Left renal cortex interstitium (tissue), 4 donors: Measurements from ENCODE around the gene EMP1. TPM values are rescaled to one million over a fixed set of nuclear protein-coding genes. Genes with fewer than 3 reads are reported as not detected.

ENCODE experiments used
- DNase-seq, 4 donors: peaks; one replicate each; pipeline ENCODE4 v3.0.0-alpha.2; 2013; ENCODE audit warnings: low read depth in 4 of 4, low spot score in 2 of 4, missing footprints in 1 of 4
- polyA plus RNA-seq, 4 donors: library from polyadenylated mRNA; unstranded; fragments of 120-200 nt; gene quantifications; one replicate each; pipeline ENCODE4 v1.2.1, GENCODE V29; 2013; ENCODE audit not compliant: insufficient read length in 4 of 4

EMP1 gene, protein sequence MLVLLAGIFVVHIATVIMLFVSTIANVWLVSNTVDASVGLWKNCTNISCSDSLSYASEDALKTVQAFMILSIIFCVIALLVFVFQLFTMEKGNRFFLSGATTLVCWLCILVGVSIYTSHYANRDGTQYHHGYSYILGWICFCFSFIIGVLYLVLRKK
- polyA plus RNA-seq = 100 to 1,000 TPM in 3 of 4 donors, 10 to 100 TPM in 1; 81.8 to 112 (median 103) TPM

GRCh38 chr12:13196130-13196921 is at the start of gene EMP1:
Gene EMP1 (plus strand): TSS chr12:13196726. CDS start chr12:13211511, 14,785 bp downstream.
- peak in 2 of 4 donors; percentile 70 to 84 for DNase-seq

DNA sequence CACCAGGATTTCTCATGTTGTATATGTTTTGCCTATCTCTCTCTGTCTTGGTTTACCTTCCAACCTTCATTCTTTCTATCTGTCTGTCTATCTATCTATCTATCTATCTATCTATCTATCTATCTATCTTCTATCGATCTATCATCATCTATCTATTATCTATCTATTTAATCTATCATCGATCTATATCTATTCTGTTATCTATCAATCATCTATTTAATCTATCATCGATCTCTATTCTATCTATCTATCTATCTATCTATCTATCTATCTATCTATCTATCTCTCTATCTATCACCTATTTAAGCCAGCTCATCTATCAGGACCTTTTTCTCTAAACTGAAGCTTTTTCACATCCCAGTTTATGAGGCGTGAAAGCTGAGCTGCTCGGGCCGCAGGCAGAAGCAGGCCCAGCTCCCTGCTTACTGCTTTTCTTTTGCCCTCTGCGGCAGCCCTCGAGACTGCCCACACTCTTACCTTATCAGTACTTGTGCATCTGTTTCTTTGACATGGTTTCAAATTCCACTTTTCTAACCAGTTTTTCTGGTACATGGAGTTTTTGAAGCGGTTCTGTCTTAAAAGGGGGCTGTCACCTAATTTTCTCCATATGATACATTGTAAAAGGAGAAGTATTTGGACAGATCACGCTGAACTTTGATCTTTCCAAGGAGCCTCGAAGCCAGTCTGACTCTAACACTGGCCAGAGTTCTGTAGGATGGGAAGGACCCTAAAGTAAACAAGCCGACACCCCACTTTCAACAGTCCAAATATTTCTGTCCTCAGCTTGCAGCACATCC is 48.6 kb upstream of the EMP1 start:
- DNase-seq = peak in 2 of 4 donors; percentile 31 to 33

- no peak for DNase-seq
Measured at GRCh38 chr12:13148485-13148847, 48.1 kb upstream of the EMP1 start.

DNA sequence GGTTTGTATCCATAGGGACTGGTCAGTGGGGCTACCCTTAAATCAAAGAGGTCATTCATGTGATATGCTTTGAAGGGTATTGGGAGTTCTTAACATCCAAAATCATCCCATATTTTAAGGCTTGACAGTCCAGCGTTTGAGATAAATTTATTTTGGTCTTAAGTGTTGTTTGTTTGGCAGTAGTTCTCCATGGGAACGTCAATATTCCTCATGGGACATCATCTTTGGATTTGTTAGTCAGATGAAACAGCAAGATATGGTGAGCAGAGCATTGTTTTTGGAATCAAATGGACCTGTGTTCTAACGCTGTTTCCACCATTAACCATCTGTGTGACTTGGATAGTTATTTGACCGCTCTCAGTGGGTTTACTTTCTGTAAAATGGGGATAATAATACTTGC is 47.1 kb upstream of the EMP1 start:
- DNase-seq = no peak

DNA sequence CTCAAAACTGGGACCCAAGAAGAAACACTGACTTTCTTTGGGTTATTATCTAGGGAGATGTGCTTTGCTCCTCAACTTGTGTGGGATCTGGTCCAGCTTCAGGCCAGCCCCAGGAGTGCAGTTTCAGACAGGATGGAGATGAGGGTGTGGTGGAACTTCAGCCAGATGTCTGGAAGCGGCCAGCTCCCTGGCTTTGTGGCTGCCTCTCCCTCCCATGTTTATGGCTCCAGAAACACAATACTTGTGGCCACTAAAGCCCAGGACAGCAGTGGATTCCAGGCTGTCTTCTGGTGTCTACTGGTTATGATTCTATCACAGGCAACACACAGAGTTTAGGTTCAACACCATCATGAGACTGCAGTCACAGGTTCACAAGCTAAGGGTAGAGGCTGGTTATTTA is 44.2 kb upstream of the EMP1 start:
- DNase-seq = no peak

DNA sequence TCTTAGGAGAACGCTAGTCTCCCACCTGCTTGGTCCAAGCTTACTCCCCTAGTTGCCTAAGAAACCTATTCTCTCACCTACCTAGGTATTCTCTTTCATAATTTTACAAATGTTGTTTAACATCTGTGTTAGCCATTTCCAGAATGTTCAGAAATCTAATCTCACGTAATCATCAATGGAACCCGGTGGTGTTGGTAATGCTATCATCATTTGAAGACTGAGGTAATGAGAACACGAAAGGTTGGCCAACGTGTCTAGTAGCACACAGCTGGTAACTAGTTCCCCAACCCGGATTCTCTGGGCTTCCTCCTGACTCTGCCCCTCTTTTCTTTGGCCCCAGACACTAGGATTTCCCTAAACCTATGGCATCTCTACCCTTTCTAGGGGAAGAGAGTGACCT is 43.8 kb upstream of the EMP1 start:
- no peak for DNase-seq

DNA sequence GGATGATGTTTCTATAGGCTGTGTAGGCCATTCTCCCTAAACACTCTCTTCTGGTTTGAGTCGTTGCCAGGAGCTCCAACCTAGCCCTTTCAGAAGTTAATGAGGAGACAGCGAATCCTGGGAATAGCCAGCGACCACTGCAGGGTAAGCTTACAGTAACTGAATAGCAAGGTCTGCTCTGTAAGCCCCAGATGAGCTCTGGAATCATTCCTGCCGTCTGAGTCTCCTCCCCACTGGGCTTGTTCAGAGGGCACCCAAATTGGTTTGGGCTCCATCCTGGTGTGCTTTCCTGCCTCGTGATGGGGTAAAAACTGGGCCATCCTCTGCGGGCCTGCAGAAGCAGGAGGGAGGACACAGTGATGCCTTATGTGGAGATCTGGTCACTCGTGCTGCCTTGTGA is 43.3 kb upstream of the EMP1 start:
- DNase-seq = no peak

- no peak for DNase-seq
Measured at GRCh38 chr12:13154027-13154538, 42.4 kb upstream of the EMP1 start.

DNA sequence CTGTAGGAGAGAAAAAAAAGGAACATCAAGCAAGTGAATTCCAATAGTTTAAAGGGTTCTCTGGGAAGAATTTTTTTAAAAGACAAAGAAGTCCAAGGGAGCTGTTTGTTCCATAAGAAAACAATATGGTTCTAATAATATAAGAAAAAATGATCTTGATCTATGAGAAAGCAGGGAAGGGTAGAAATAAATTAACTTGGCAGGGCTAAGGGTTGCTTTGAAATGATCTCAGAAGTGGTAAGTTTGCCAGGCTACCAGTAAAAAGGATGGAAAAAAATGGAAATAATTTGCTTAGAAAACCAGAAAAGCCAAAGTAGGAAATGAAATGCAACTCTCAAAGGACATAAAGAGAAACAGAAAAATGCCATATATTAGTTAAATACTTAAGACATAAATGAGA is 41.7 kb upstream of the EMP1 start:
- DNase-seq = no peak

DNA sequence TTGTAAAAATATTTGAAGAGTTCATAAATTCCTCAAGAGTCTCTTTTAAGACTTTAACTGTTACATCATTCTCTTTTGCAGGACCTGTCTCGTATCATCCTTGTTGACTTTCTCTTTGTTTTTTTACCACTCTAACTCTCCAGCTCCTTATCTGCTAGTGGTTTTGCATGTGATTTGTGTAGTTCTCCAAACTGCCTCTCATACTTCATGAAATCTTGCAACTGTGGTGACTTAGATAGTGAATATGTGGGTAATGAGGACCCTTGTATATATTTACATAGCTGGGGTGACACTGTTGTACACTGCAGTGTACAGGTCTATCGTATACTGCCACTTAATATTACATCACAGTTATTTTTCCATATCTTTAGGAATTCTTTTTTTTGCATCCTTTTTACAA is 40.2 kb upstream of the EMP1 start:
- no peak for DNase-seq

DNA sequence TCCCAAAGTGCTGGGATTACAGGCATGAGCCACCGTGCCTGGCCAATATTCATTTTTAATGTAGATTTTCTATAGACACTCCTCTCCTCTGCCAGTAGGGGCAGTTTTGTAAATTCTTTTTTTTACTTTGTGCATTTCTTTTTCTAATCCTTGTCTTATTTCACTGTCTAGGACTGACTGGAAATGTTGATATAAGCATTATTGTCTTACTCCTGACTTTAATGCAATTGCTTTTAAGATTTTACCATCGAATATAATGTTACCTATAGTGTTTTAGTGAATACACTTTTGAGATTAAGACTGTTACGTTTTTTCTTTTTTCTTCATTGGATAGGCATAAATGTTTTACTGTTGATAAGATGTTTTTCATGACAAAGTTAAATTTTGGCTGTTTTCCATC is 35.4 kb upstream of the EMP1 start:
- no peak for DNase-seq

GRCh38 chr12:13162904-13163303 is 33.6 kb upstream of the EMP1 start:
- DNase-seq = no peak

- no peak for DNase-seq
Measured at GRCh38 chr12:13163868-13164635, 32.5 kb upstream of the EMP1 start.

DNA sequence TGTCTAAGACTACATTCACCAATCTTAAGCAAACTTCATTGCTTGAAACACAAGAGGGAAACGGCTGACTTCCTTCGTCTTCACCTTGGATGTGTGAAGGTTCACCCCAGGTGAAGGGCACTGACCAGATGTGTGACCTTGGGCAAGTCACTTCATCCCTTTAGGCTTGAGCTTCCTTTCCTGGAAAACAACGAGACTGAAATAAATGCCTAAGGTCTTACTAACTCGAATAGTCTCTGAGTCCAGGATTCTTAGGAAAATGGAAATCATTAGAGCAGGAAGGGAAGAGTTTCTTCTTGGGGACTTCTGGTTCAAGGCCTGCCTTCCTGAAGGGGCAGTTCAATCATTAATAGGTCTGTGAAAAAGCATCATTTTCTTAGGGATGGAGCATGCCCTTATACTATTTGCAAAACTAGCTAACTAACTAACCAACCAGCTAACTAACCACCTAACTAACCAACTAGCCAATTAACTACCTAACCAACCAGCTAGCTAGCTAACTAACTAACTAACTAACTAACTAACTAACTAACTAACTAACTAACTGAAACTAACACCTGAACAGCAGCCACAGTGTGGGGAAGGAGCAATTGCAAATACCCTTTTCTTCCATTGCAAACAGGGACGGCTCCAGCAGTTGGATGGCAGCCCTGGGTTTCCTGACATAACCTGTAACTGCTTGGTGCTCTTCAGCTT is 31.5 kb upstream of the EMP1 start:
- DNase-seq = no peak

DNA sequence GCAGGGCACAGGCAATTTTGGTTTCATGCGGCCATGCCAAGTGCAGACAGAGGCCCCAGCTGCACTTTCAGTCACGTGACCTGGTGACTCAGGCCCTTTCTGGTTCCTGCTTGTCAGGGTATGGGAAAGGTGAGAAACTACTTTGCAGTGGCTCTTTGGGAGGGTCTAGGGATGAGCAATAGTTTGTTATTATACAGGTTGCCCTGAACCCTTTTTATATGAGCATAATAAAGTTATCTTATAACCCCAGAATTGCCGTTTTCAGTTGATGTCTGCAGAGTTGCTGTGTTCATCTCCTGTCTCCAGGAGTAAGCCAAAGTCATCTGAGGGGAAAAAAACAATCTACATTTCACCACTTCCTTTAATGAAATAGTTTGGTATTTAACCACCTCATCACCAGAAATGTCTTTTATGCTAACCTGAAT is 30.9 kb upstream of the EMP1 start:
- no peak for DNase-seq

GRCh38 chr12:13167226-13167625 is 29.3 kb upstream of the EMP1 start:
- DNase-seq = no peak

DNA sequence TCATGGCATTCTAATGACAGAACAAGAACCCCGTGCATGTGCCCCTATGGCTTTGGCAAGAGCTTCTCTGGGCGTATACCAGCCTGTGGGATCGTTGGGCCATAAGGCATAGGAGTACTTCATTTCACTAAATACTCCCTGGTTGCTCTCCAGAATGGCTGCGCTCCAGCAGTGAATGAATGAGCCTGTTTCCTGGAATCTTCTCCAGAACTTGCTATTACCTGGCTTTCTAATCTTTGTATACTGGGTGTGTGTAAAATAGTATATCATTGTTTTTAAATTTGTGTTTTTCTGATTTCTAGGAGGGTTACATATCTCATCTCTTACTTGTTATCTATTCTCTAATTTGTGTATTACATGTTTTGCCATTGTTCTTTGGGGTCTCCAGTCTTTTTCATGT is 28.6 kb upstream of the EMP1 start:
- no peak for DNase-seq

DNA sequence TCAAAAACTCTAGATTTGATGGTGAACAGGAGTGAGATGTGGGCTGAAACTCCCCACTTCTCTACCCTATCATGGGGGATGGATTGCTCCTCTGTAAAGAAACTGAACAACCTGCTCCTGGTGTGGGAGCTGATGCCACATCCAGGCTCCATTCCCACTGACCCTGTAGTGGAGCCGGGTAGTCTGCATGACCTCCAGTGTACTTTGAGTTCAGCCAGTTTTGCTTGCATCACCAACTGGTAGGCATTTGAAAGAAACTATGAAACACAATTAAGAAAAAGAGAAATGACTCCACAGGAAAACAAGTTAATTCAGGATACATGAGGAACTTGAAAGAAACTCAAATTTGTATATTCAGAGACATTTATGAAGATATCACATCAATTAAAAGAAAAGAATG is 27.3 kb upstream of the EMP1 start:
- DNase-seq = no peak

DNA sequence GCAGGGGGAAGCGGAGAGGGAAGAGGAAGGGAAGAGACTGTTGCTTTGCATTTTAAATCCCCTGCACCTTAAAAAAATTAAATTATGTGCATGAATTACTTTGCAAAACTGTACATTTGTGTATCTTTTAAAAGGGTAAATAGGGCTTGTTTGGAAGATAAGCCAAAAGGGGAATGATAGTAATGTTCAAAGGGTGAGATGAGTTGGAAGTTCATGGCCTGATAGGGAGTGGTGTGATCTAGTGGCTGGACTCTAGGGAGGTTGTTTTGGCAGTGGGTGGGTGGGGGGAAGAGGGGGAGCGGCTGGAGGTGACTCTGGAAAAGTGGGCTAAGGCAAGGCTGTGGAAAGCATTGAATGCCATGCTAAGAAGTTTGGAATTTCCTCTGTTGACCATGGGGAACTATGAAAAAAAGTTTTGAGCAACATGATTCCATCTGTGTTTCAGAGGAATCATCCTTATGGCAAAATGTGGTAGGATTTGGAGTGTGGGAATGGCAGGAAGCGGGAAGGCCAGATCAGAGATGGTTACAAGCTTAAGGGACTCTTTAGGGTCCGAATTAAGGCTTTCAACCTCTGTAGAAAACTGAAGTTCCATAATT is 25.5 kb upstream of the EMP1 start:
- DNase-seq = no peak
